GM08714 (cell line): ENCODE results near the gene KIF14.

Experiments
- H3K4me3 ChIP-seq: fragments of 200-500 bp; sonication (Bioruptor generic); 2 replicates; pipeline ENCODE4 v1.5.1; 2014; ENCODE audit warnings: mild to moderate bottlenecking, low read length, inconsistent platforms
- ZNF274 ChIP-seq: IDR thresholded peaks from 2 replicates; pipeline ENCODE4 v1.6.1; 2012; ENCODE audit warnings: mild to moderate bottlenecking, low read depth, low read length

Gene KIF14

GRCh38 chr1:200620273-200621131, at the start of gene KIF14:
TSS of gene KIF14 (minus strand) at chr1:200620751. CDS start at chr1:200618723, 2,028 bp downstream.
- TF ChIP-seq ZNF274, result no peak
- peak within 1 kb of the TSS; percentile 89 for H3K4me3 ChIP-seq

- H3K4me3 ChIP-seq, result peak within 1 kb of the TSS; percentile 87
- no peak for TF ChIP-seq ZNF274
These were observed 49.0 kb upstream of the KIF14 start, which contains the start of gene DDX59 for GRCh38 chr1:200669314-200670241. TSS of gene DDX59 (minus strand) at chr1:200669907. CDS start at chr1:200666740, 3,167 bp downstream.

- H3K4me3 ChIP-seq, result peak overlapping the region; percentile 87
- TF ChIP-seq ZNF274, result no peak
These were observed 48.2 kb upstream of the KIF14 start for GRCh38 chr1:200668514-200669313.

GRCh38 chr1:200666309-200666708, 45.8 kb upstream of the KIF14 start:
- no peak for TF ChIP-seq ZNF274
- no peak overlapping the region for H3K4me3 ChIP-seq

GRCh38 chr1:200665861-200666260, 45.3 kb upstream of the KIF14 start:
- TF ChIP-seq ZNF274, result no peak
- H3K4me3 ChIP-seq, result no peak overlapping the region

- TF ChIP-seq ZNF274, result no peak
- H3K4me3 ChIP-seq, result no peak overlapping the region
These were observed 40.2 kb upstream of the KIF14 start for GRCh38 chr1:200660719-200661118.

GRCh38 chr1:200659269-200659668, 38.7 kb upstream of the KIF14 start:
- no peak overlapping the region for H3K4me3 ChIP-seq
- TF ChIP-seq ZNF274, result no peak

GRCh38 chr1:200658037-200658818, 37.7 kb upstream of the KIF14 start:
- no peak overlapping the region for H3K4me3 ChIP-seq
- no peak for TF ChIP-seq ZNF274

GRCh38 chr1:200654660-200655059, 34.1 kb upstream of the KIF14 start:
- no peak for TF ChIP-seq ZNF274
- no peak overlapping the region for H3K4me3 ChIP-seq

GRCh38 chr1:200653022-200653462, 32.5 kb upstream of the KIF14 start:
- no peak overlapping the region; the same call in 1 of the 2 replicates for H3K4me3 ChIP-seq
- TF ChIP-seq ZNF274, result no peak

GRCh38 chr1:200652378-200652777, 31.8 kb upstream of the KIF14 start:
- no peak overlapping the region for H3K4me3 ChIP-seq
- TF ChIP-seq ZNF274, result no peak

- H3K4me3 ChIP-seq, result no peak overlapping the region
- TF ChIP-seq ZNF274, result no peak
These were observed 26.0 kb upstream of the KIF14 start for GRCh38 chr1:200646515-200646914.

- TF ChIP-seq ZNF274, result no peak
- no peak overlapping the region for H3K4me3 ChIP-seq
These were observed 23.5 kb upstream of the KIF14 start for GRCh38 chr1:200644021-200644420.

GRCh38 chr1:200642481-200642880, 21.9 kb upstream of the KIF14 start:
- TF ChIP-seq ZNF274, result no peak
- H3K4me3 ChIP-seq, result no peak overlapping the region
